Measurements from ENCODE around the gene LY6G6D.

The LY6G6D gene, protein sequence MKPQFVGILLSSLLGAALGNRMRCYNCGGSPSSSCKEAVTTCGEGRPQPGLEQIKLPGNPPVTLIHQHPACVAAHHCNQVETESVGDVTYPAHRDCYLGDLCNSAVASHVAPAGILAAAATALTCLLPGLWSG

DNA sequence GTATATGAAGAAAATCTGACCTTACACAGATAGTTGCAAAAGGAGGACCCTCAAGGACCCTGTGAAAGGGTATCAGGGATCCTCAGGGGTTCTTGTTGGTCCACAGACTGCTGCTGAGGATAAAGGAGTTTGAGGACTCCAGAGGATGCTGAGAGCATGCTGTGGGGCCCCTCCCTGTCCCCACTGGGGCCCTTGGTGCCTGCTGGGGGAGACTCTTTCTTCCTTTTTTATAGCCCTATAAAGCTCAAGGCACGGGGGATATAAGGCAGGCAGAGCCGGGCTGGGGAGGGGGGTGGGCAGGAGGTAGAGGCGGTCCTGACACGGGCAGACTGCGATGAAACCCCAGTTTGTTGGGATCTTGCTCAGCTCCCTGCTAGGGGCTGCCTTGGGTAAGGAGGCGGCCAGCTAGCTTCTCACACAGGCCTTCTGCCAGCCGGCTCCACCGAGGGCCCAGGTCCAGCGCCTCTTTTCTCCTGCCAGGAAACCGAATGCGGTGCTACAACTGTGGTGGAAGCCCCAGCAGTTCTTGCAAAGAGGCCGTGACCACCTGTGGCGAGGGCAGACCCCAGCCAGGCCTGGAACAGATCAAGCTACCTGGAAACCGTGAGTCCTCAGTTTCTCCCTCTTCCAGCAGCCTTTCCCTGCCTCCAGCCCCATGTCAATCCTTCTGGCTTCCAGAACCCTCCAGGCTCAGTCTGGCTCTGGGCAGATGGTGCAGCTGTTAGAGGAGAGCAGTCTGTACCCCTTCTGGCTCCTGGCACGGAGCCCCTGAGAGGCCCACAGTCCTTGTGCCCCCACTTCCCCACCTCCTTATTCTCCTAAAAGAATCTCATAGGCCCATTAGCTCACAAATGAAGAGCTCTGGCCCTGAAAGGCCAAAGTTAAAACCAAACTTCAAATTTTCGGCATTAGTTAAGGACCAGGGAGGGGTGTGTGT, at the start of gene LY6G6D:
Gene LY6G6D (plus strand): TSS at position 327 of the 937 bp plus-strand sequence. CDS start 8 bp downstream, at position 335.
- TF ChIP-seq, protein P1, sequence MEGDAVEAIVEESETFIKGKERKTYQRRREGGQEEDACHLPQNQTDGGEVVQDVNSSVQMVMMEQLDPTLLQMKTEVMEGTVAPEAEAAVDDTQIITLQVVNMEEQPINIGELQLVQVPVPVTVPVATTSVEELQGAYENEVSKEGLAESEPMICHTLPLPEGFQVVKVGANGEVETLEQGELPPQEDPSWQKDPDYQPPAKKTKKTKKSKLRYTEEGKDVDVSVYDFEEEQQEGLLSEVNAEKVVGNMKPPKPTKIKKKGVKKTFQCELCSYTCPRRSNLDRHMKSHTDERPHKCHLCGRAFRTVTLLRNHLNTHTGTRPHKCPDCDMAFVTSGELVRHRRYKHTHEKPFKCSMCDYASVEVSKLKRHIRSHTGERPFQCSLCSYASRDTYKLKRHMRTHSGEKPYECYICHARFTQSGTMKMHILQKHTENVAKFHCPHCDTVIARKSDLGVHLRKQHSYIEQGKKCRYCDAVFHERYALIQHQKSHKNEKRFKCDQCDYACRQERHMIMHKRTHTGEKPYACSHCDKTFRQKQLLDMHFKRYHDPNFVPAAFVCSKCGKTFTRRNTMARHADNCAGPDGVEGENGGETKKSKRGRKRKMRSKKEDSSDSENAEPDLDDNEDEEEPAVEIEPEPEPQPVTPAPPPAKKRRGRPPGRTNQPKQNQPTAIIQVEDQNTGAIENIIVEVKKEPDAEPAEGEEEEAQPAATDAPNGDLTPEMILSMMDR (IDR thresholded peaks at IDR 0.05; ENCODE audit: low read depth, low read length, missing control alignments), result no peak
- no peak within 1 kb of the TSS for H3K4me3 ChIP-seq (replicated peaks; ENCODE audit: low read depth, low read length)
- no peak for DNase-seq (ENCODE audit: extremely low read depth, low read depth)

DNA sequence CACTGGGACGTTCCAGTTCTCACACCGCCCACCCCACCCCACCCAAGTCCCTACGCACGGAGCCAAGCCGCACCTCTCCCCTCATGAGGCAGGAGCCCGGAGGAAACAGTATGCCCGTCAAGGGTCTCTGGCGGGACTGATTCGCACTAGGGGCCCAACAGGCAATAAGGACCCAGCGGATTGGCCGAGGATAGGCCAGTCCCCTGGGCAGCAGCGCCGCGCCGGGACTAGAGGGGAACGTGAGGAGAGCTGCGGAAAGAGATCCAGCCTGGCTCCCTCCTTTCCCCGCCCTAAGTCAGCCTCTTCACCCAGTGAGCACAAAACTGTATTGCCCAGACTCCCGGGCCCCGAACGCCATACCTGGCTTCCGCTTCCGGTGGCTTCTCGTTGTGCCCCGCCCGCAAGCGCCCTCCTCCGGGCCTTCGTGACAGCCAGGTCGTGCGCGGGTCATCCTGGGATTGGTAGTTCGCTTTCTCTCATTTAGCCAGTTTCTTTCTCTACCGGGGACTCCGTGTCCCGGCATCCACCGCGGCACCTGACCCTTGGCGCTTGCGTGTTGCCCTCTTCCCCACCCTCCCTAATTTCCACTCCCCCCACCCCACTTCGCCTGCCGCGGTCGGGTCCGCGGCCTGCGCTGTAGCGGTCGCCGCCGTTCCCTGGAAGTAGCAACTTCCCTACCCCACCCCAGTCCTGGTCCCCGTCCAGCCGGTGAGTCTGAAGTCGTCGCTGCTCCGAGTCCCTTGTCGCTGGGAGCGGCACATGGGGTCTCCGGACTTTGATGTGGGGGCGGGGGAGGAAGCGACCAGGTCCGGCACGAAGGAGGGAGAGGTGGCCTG, 49.4 kb upstream of the LY6G6D start, which contains the start of gene CSNK2B:
Gene CSNK2B (plus strand): TSS at position 580 of the 836 bp plus-strand sequence. CDS start 752 bp downstream, outside the sequence.
- DNase-seq (ENCODE audit: extremely low read depth, low read depth), result peak; percentile 91
- TF ChIP-seq, protein P1 (IDR thresholded peaks at IDR 0.05; ENCODE audit: low read depth, low read length, missing control alignments), result no peak
- peak within 1 kb of the TSS; percentile 97 for H3K4me3 ChIP-seq (replicated peaks; ENCODE audit: low read depth, low read length)

DNA sequence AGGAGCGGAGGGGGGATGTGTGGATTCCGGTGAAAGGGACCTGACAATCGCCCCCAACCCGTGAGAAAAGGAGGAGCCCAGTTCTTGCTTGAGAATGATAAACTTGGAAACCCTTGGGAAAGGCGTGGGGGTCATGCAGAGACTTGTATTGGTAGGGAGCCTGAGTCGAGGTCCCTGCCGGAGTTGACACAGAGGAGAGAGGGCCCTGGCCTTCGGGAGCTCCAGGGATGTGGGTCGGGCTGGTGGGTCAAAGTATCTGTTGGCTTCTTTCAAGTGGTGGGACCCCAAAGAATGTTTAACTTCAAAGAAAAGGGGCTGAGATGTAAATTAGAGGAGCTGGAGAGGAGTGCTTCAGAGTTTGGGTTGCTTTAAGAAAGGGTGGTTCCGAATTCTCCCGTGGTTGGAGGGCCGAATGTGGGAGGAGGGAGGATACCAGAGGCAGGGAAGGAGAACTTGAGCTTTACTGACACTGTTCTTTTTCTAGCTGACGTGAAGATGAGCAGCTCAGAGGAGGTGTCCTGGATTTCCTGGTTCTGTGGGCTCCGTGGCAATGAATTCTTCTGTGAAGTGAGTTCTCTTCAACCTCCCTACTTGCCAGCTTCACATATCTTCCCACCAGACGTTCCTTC, 48.7 kb upstream of the LY6G6D start:
- H3K4me3 ChIP-seq (replicated peaks; ENCODE audit: low read depth, low read length), result peak overlapping the region; percentile 97
- TF ChIP-seq, protein P1 (IDR thresholded peaks at IDR 0.05; ENCODE audit: low read depth, low read length, missing control alignments), result no peak
- DNase-seq (ENCODE audit: extremely low read depth, low read depth), result no peak

DNA sequence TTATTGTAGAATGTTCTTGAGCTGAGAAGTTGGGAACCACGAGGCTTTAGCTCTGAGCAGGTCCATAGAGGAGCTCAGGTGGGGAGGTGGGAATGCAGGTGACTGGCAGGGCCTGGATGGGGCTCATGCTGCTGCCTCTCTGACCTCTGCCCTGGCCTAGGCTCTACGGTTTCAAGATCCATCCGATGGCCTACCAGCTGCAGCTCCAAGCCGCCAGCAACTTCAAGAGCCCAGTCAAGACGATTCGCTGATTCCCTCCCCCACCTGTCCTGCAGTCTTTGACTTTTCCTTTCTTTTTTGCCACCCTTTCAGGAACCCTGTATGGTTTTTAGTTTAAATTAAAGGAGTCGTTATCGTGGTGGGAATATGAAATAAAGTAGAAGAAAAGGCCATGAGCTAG, 45.5 kb upstream of the LY6G6D start, which contains the start of gene LY6G5B:
Gene LY6G5B (plus strand): TSS at position 301 of the 400 bp plus-strand sequence. CDS start 975 bp downstream, outside the sequence.
- no peak for DNase-seq (ENCODE audit: extremely low read depth, low read depth)
- TF ChIP-seq, protein P1 (IDR thresholded peaks at IDR 0.05; ENCODE audit: low read depth, low read length, missing control alignments), result no peak
- H3K4me3 ChIP-seq (replicated peaks; ENCODE audit: low read depth, low read length), result no peak within 1 kb of the TSS

DNA sequence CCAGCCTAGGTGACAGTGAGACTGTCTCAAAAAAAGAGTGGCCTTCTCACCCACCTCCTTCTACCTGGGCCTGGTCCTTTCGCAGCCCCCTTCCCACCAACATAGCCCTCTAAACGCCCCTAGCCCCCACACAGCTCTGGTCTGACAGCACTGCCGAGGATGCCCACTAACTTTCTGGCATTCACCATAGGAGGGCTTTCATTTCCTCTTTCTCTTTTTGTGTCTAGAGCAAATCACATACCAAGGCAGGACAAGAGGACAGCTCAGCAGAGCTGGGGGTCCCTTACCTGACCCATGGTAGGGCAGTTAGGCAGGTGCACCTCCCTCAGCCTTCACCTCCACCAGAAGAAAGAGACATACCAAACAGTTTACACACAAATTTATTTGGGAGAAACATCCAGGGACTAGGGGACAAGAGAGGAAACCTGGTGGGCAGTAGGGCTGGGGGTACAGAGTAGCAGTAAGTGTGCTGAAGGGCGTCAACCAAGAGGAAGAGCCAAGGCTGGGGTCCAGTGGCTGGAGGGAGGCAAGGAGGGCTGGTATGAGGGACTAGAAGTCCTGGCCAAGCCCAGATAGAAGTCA, 38.7 kb upstream of the LY6G6D start:
- TF ChIP-seq, protein P1 (IDR thresholded peaks at IDR 0.05; ENCODE audit: low read depth, low read length, missing control alignments), result no peak
- DNase-seq (ENCODE audit: extremely low read depth, low read depth), result no peak
- H3K4me3 ChIP-seq (replicated peaks; ENCODE audit: low read depth, low read length), result no peak overlapping the region
